ENCODE data around the gene AMER3.

DNA sequence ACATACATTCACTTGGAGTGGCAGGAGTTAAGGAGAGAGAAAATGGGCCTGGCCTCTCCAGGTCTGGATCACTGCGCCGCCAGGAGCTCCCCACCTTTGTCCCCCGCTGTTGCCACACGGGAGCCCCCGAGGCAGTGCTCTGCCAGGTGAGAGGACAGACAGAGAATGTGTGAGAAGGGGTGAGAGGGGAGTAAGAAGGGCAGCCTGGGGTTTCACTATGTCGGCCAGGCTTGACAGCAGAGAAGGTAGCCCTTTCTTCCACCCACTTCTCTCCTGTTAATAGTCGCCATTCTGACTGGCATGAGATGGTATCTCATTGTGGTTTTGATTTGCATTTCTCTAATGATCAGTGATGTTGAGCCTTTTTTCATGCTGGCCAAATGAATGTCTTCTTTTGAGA lies 55.1 kb downstream of the AMER3 start:
- TF ChIP-seq, protein P1, sequence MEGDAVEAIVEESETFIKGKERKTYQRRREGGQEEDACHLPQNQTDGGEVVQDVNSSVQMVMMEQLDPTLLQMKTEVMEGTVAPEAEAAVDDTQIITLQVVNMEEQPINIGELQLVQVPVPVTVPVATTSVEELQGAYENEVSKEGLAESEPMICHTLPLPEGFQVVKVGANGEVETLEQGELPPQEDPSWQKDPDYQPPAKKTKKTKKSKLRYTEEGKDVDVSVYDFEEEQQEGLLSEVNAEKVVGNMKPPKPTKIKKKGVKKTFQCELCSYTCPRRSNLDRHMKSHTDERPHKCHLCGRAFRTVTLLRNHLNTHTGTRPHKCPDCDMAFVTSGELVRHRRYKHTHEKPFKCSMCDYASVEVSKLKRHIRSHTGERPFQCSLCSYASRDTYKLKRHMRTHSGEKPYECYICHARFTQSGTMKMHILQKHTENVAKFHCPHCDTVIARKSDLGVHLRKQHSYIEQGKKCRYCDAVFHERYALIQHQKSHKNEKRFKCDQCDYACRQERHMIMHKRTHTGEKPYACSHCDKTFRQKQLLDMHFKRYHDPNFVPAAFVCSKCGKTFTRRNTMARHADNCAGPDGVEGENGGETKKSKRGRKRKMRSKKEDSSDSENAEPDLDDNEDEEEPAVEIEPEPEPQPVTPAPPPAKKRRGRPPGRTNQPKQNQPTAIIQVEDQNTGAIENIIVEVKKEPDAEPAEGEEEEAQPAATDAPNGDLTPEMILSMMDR (conservative IDR thresholded peaks at IDR 0.05; ENCODE audit: low read depth, low read length) = no peak
- no peak for TF ChIP-seq EZH2 (IDR thresholded peaks at IDR 0.05; ENCODE audit: borderline replicate concordance, low read depth, low read length, poor library complexity, severe bottlenecking)
